ENCODE results near the gene HEATR5A. TPM values are rescaled to one million over a fixed set of nuclear protein-coding genes. Genes with fewer than 3 reads are reported as not detected.

The HEATR5A gene
- total and polyA plus RNA-seq, 2 of the 13 experiments (the other 11 are each of a cell fraction or from before 2014, with no cell fraction given) = 36.4 to 105 TPM

GRCh38 chr14:31255286-31255685 is 165.1 kb downstream of the HEATR5A start (continued):
- no peak for TF ChIP-seq ZHX2 (IDR thresholded peaks at IDR 0.05; ENCODE audit: low read depth)
- TF ChIP-seq ZHX2 (CRISPR knock-in tag; IDR thresholded peaks at IDR 0.05; ENCODE audit: borderline replicate concordance) = no peak
- no peak for TF ChIP-seq ZNF607 (CRISPR knock-in tag; IDR thresholded peaks at IDR 0.05; ENCODE audit: borderline replicate concordance)
- no peak for TF ChIP-seq SNAPC2 (CRISPR knock-in tag; IDR thresholded peaks at IDR 0.05)
- TF ChIP-seq ZNF282 (IDR thresholded peaks at IDR 0.05; ENCODE audit: partially characterized antibody) = no peak
- TF ChIP-seq ZNF773 (CRISPR knock-in tag; IDR thresholded peaks at IDR 0.05; ENCODE audit: borderline replicate concordance) = no peak
- no peak; the same call in 1 of the 2 replicates for TF ChIP-seq SMAD1 (CRISPR knock-in tag; IDR thresholded peaks at IDR 0.05; ENCODE audit: borderline replicate concordance, low read depth)
- no peak for TF ChIP-seq TOPORS (CRISPR knock-in tag; IDR thresholded peaks at IDR 0.05)
- 0 out of 2 replicates have a peak, but pooled peaks have one; percentile 32 for TF ChIP-seq ZMAT3 (CRISPR knock-in tag; conservative IDR thresholded peaks at IDR 0.05)
- no peak for TF ChIP-seq ZSCAN9 (CRISPR knock-in tag; IDR thresholded peaks at IDR 0.05; ENCODE audit: borderline replicate concordance)
- TF ChIP-seq ZNF280B (CRISPR knock-in tag; IDR thresholded peaks at IDR 0.05; ENCODE audit: borderline replicate concordance) = no peak
- TF ChIP-seq ZNF577 (CRISPR knock-in tag; IDR thresholded peaks at IDR 0.05; ENCODE audit: borderline replicate concordance, low read depth) = no peak
- TF ChIP-seq ZMYM4 (CRISPR knock-in tag; IDR thresholded peaks at IDR 0.05) = no peak
- TF ChIP-seq SMYD3 (CRISPR knock-in tag; IDR thresholded peaks at IDR 0.05) = no peak
- no peak for TF ChIP-seq SETDB1 (CRISPR knock-in tag; IDR thresholded peaks at IDR 0.05; ENCODE audit: borderline replicate concordance)
- 0 out of 2 replicates have a peak, but pooled peaks have one; percentile 82 for TF ChIP-seq ZNF230 (CRISPR knock-in tag; IDR thresholded peaks at IDR 0.05)
- no peak for TF ChIP-seq RELA (CRISPR knock-in tag; IDR thresholded peaks at IDR 0.05)
- TF ChIP-seq ZBTB21 (CRISPR knock-in tag; IDR thresholded peaks at IDR 0.05) = no peak
- TF ChIP-seq NFE2 (CRISPR knock-in tag; IDR thresholded peaks at IDR 0.05) = no peak
- no peak for TF ChIP-seq HOXA3 (CRISPR knock-in tag; IDR thresholded peaks at IDR 0.05)
